NOMO-1 (cell line): Measurements from ENCODE around the gene RPP30.
"Not testable (repeated sequence)": the region's sequence is repeated elsewhere in the genome, so short reads cannot be mapped to it uniquely, and the experiment has no call there.

ENCODE experiments used
- DNase-seq, 2 experiments: peaks; one replicate each; lab custom pipeline; 2025; ENCODE audit not compliant: unreplicated experiment in 2 of 2; lab: John Stamatoyannopoulos, UW

The RPP30 gene

GRCh38 chr10:90939116-90939515, 67.3 kb downstream of the RPP30 start:
- no peak for DNase-seq

GRCh38 chr10:90939648-90940047, 67.9 kb downstream of the RPP30 start:
- DNase-seq = no peak

GRCh38 chr10:90942980-90943379, 71.2 kb downstream of the RPP30 start:
- not testable (repeated sequence) for DNase-seq

- no peak for DNase-seq
These were observed 73.0 kb downstream of the RPP30 start for GRCh38 chr10:90944749-90945148.

- DNase-seq = no peak
These were observed 73.8 kb downstream of the RPP30 start for GRCh38 chr10:90945491-90946070.

- DNase-seq = no peak
These were observed 75.5 kb downstream of the RPP30 start for GRCh38 chr10:90947030-90947960.
